Right hindlimb (tissue), 1 donor: ENCODE measurements around the gene TRMT2A.
"Not testable (repeated sequence)": the region's sequence is repeated elsewhere in the genome, so short reads cannot be mapped to it uniquely, and the experiment has no call there.

ENCODE experiments used
- DNase-seq: peaks from one replicate; pipeline ENCODE4 v3.0.0-alpha.2; 2018

TRMT2A gene, protein sequence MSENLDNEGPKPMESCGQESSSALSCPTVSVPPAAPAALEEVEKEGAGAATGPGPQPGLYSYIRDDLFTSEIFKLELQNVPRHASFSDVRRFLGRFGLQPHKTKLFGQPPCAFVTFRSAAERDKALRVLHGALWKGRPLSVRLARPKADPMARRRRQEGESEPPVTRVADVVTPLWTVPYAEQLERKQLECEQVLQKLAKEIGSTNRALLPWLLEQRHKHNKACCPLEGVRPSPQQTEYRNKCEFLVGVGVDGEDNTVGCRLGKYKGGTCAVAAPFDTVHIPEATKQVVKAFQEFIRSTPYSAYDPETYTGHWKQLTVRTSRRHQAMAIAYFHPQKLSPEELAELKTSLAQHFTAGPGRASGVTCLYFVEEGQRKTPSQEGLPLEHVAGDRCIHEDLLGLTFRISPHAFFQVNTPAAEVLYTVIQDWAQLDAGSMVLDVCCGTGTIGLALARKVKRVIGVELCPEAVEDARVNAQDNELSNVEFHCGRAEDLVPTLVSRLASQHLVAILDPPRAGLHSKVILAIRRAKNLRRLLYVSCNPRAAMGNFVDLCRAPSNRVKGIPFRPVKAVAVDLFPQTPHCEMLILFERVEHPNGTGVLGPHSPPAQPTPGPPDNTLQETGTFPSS

GRCh38 chr22:20116951-20117632 is at the start of gene TRMT2A:
Gene TRMT2A (minus strand): TSS chr22:20117226. CDS start chr22:20116906, 320 bp downstream.
- DNase-seq = peak; percentile 99

DNA sequence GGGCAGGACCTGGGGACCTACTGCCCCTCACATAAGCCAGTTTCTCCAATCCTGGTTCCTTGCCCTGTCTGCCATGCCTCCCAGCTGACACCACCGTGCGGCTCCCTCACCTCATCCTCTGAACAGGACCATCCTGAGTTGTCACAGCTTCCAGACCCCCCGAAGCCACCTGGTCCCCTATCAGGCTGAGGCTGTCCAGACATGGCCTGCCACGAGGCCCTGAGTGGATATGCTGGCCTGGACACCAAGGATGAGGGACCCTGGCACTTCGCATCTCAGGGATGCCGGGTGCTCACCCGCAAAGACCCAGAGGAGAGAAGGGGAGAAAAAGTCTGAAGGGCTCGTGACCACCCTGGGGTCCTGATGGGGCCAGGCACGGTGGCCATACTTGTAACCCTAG is 49.7 kb upstream of the TRMT2A start:
- no peak for DNase-seq

DNA sequence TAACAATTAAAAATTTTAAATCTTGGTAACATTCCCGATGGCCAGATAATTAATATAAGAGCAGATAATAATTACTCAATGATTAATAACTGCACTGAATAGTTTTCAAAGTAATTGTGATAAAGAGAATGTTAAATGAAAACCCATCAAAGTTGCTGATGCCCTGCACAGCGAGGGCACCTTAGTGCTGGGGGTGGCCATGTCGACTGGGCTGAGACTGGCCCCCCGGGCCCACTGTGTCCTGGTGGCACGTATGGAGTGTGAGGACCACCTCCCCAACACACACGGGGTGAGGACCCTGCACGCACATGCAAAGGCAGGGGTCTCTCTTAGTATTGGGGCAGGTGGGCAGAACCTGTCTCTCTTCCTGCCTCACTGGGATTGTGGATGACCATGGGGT is 48.9 kb upstream of the TRMT2A start:
- DNase-seq = no peak

DNA sequence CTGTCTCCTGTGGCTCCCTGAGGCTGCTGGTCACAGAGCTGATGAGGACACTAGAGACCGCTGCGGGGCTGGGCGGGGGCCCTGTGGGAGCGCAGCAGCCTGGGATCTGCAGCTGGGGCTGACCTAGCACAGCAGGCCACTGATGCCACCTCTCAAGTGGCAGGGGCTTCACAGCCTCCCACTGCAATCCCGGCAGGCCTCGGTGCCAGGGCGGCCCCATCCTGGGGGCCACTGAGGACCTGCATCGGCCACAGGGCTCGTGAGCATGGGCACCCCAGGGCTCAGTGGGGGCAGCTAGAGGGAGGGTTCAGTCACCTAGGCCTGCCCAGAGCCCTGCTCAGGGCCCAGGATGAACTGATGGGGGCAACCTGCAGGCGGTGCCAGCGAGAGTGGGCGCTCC is 48.4 kb upstream of the TRMT2A start:
- no peak for DNase-seq

- DNase-seq = no peak
Measured at GRCh38 chr22:20164863-20165262, 47.8 kb upstream of the TRMT2A start.

DNA sequence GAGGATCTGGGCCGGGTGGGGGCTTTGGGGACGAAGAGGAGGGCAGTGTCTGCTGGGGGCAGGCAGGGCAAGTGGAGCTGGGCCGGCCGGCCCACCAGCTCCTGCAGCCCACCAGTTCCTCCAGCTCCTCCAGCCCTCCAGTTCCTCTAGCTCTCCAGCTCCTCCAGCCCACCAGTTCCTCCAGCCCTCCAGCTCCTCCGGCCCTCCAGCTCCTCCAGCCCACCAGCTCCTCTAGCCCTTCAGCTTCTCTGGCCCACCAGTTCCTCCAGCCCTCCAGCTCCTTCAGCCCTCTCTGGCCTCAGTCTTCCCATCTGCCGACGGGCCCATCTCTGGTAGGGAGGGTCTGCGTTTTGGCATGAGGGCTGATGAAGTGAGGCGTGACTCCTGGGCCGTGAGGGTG is 43.0 kb upstream of the TRMT2A start:
- no peak for DNase-seq

DNA sequence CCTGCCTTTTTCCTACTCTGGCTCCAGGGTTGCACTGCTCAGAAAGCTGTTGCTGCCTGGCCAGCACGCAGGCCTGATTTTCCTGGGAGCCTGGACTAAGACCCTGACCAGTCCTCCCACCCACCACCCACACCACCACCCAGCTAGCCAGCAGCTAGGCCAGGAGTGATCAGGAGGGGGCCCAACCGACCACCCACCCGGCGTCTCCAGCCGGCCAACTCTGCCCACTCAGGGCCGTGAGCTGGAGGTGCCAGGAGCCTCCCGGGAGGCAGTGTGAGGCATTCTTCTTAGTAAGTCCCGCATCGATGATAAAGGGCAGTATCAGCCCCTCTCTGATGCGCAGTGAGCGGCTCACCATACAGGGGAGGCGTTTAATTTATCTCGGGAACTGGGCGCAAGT is 42.5 kb upstream of the TRMT2A start:
- not testable (repeated sequence) for DNase-seq

DNA sequence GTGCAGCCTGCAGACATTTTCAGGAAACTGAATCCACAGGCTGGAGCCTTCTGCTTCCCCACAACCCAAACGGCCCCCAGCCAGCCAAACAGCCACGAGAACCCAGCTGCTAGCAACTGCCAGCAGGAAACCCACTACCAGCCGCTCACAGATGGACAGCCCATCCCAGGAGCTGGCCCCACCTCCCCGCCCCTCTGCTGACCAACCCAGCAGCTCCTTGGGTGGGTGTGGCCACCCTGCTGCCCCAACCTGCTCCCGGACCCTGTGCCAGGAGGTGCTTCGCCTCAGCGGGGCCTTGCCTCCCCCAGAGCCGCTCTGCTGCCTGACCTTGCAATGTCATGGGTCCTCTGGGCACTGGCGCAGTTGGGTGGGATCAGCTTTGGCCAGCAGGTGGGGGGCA is 42.0 kb upstream of the TRMT2A start:
- peak; percentile 59 for DNase-seq

GRCh38 chr22:20158391-20159036 is 41.5 kb upstream of the TRMT2A start:
- no peak for DNase-seq

DNA sequence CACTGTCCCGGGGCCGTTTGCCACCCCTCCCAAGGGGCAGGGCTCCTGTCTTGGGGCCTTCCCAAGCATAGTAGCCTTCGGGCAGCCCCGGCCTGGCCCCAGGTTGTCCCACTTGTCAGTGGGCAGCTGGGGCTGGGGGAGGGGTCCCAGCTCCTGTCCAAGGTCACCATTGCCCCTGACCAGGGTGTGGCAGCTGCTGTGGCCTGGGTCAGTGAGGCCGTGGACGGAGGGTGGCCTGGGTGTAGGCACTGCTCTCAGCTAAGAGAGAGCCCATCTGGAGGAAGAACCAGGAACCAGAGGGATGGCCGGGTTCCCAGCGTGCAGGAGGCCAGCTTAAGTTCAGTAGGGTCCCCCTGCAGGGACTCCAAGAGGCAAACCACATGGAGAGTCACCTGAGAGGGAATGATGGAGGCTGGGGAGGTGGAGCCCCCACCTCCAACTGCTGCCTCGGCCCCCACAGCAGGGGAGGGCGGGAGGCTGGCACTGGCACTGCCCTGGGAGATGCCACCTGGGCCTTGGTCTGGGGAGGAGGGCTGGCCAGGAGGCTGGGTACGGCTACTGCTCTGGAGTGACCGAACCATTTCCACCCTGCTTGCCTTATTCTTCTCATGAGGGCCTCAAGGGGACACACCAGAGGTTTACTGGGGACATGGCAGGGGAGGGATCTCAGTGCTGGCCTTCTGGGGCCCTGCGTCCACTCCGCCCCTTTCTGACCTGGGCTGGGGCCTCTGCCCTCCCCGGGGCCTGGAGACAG is 40.6 kb upstream of the TRMT2A start:
- DNase-seq = no peak

DNA sequence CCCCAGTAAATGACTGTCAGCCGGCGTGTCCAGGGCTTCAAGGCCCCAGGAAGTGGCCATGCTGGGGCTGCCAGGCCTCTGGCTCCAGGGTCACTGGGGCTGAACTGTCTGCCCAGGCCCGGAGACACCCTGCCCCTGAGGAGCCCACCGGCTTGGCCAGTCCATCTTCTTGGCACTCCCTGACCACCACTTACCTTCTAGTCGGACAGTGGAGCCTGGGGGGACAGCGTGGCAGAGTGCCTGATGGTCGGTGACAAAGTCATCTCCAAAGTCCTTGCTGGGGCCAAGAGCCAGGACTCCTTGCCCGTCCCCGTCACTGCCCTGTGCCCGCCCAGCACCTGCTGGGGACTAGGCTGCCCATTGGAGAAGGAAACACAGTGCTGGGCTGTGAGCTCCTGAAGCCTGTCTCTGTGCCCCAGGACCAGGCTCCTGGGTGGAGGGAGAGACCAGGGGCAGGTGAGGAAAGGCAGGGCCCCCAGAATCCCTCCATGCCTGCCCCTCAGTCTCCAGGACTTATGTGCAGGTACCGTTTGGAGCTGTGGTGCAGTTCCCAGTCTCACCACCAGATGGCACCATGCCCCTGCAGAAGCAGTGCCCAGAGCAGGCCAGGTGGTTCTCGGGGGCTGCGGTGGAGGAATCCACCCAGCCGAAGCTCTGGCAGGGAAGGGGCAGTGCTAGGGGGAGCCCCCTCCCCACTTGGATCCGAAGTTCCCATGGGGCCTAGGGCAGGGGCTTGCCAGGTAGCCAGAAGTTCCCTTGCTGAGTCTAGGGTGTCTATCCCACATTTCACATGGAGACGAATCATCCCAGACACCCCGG is 39.8 kb upstream of the TRMT2A start:
- peak; percentile 89 for DNase-seq

DNA sequence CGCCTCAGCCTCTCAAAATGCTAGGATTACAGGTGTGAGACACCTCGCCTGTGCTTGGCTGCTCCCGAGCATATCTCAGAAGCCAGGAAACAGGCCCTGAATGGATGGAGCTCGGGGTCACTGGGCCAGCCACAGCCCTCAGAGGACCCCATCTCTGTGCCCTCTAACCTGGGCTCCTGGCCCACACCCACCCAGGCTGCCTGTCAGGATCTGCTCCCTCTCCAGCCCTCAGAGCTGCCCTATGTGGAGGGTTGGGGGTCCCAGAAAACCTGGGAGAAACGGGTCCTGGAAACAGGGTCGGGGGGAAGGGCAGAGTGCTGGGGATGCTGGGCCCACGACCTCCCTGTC is 39.0 kb upstream of the TRMT2A start:
- DNase-seq = no peak

GRCh38 chr22:20155330-20156041 is 38.5 kb upstream of the TRMT2A start:
- peak; percentile 61 for DNase-seq

- DNase-seq = no peak
Measured at GRCh38 chr22:20154602-20155187, 37.7 kb upstream of the TRMT2A start.

GRCh38 chr22:20153945-20154344 is 36.9 kb upstream of the TRMT2A start:
- DNase-seq = no peak

GRCh38 chr22:20152464-20152890 is 35.5 kb upstream of the TRMT2A start:
- no peak for DNase-seq

DNA sequence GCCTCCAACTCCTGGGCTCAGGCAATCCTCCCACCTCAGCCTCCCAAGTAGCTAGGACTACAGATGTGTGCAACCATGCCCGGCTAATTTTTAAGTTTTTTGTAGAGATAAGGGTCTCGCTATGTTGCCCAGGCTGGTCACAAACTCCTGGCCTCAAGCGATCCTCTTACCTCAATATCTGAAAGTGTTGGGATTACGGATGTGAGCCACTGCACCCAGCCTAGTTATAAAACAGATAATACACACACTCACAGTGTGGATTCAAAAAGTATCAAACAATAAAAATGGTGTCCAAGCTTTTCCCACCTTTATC is 34.2 kb upstream of the TRMT2A start:
- DNase-seq = no peak

DNA sequence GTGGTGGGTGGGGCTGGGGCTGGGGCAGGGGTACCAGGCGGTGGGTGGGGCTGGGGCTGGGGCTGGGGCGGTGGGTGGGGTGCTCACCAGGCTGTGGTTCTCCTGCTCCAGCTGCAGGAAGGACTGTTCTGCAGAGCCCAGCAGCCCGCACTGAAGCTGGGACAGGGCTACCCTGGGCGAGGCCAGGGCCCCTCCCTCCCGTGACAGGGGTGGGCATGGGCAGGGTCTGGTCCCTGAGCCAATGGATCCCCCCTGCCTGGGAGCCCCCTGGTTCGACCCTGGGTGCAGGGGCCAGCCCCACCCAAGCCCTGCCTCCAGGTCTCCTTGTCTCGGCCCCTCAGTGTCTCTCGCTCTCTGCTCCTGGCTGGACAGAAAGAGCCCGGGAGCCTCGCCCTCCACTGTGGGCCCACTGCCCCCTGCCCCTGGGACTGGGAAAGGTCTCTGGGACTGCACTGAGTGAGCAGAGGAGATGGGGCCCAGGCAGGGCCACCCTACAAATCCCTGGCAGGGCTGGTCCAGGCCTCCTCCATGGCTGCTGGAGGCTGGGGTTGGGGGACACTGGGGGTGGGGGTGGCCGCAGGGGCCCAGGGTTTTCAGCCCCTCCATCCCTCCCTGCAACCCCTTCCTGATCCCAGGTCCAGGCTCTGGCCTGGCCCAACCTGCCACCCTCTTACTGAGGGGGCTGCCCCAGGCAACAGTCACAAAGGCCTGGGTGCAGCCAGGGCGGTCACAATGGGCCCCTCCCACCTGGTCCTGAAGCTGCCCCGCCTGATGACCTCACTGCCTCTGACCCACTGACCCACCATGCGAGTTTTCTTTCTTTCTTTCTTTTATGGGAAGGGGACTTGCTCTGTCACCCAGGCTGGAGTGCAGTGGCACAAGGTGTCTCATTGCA is 33.6 kb upstream of the TRMT2A start, which contains the start of gene CCDC188:
Gene CCDC188 (minus strand): TSS at position 675 of the 895 bp plus-strand sequence. CDS start 69 bp downstream, at position 606.
- no peak for DNase-seq
